GM20000 (cell line): ENCODE measurements around the gene DPP4.

Experiments used
- DNase-seq: peaks from one replicate; pipeline ENCODE4 v3.0.0; 2012; ENCODE audit warnings: low spot score
- CTCF ChIP-seq: IDR thresholded peaks from 2 replicates; pipeline ENCODE4 v1.5.1; 2012; ENCODE audit warnings: mild to moderate bottlenecking, control low read depth; ENCODE audit errors: extremely low read depth, missing control alignments

The DPP4 gene

GRCh38 chr2:162006337-162006736, 67.7 kb downstream of the DPP4 start:
- TF ChIP-seq CTCF: no peak
- no peak for DNase-seq

GRCh38 chr2:162004031-162004430, 70.0 kb downstream of the DPP4 start:
- no peak for TF ChIP-seq CTCF
- no peak for DNase-seq

- DNase-seq: no peak
Observed at GRCh38 chr2:162002623-162003235, 71.3 kb downstream of the DPP4 start.

GRCh38 chr2:162000431-162000830, 73.6 kb downstream of the DPP4 start:
- DNase-seq: no peak
- TF ChIP-seq CTCF: no peak

More at GRCh38 chr2:162002623-162003235, 71.3 kb downstream of the DPP4 start:
- no peak for TF ChIP-seq CTCF

GRCh38 chr2:161999321-161999720, 74.7 kb downstream of the DPP4 start:
- no peak for TF ChIP-seq CTCF

GRCh38 chr2:161998857-161999256, 75.2 kb downstream of the DPP4 start:
- DNase-seq: no peak
- TF ChIP-seq CTCF: no peak

More at GRCh38 chr2:161999321-161999720, 74.7 kb downstream of the DPP4 start:
- DNase-seq: no peak

GRCh38 chr2:161997916-161998471, 76.0 kb downstream of the DPP4 start:
- TF ChIP-seq CTCF: no peak
- DNase-seq: no peak
